NCI-H2107 treated with DMSO at 0.1 percent for 48 hours (cell line): ENCODE data around the gene SENP2.
A peak's percentile ranks its signal among the peaks of the same experiment; 100 is the strongest.
"Not testable (repeated sequence)": the region's sequence is repeated elsewhere in the genome, so short reads cannot be mapped to it uniquely, and the experiment has no call there.

ENCODE experiments used
- DNase-seq: peaks from one replicate; lab custom pipeline; 2025; ENCODE audit not compliant: unreplicated experiment; lab: John Stamatoyannopoulos, UW

Gene SENP2

DNA sequence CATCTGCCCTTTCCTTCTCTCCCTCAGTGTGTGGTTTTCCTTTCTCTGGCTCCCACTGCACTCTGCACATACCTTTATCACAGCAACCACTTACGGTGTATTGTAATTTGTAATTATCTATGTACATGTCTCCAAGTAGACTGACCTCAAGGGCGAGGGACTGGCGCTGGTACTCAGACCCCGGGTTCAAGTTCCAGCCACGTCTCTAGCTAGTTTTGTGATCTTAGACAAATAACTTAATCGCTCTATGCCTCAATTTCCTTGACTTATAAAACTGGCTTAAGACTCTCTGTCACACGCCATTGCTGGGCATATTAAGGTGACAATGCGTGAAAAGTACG is 607 bp upstream of the SENP2 start:
- no peak for DNase-seq

DNA sequence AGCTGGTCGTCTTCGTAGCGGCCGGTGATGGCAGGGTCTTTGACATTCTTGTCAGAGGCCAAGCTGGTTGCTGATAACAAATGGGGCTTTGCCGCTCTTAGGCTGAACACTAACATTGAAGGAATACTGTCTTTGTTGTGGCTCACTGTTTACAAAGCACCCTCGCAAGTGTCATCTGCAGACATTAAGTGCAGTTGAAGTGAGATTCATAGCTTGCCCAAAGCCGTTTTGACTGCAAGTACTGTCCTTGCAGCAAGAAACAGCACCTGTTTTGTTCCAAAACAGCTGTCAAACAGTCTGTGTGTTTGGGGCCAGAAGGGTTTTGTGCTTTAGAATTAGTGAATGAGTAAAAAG is 568 bp downstream of the SENP2 start:
- peak; percentile 65 for DNase-seq

GRCh38 chr3:185594073-185594472 is 8.0 kb downstream of the SENP2 start:
- DNase-seq, result no peak

- no peak for DNase-seq
Measured at GRCh38 chr3:185595526-185595925, 9.4 kb downstream of the SENP2 start.

GRCh38 chr3:185605566-185605965 is 19.5 kb downstream of the SENP2 start:
- no peak for DNase-seq

DNA sequence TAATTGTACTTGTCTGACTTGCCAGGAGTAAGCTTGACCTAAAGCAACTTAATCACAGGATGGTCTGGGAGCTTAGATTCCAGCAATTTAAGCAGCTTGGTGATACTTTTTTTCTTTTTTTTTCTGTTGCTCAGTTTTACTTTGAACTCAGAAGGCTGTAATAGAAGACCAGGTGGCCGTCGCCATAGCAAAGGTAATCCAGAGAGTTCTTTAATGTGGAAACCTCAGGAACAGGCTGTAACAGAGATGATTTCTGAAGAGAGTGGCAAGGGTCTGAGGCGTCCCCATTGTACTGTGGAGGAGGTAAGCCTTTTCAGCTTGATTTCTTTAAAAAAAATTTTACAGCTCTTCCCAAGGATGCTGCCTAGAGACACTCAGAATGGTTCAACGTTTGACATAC is 20.1 kb downstream of the SENP2 start:
- no peak for DNase-seq

DNA sequence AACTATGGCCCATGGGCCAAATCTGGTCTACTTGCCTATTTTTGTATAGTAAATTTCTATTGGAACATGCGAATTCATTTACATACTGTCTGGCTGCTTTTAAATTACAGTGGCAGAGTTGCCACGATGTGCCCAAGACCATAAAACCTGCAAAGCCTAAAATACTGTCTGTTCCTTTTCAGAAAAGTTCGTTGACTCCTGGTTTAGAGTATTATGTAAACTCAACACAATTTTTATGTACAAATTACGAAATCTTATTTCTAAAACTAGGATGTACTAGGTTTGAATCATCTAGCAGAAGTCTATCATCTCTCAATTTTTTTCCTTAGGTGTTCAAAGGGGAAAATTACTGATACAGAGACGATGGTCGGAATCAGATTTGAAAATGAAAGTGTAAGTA is 26.9 kb downstream of the SENP2 start:
- DNase-seq, result no peak

- no peak for DNase-seq
Measured at GRCh38 chr3:185623939-185624665, 38.0 kb downstream of the SENP2 start.

DNA sequence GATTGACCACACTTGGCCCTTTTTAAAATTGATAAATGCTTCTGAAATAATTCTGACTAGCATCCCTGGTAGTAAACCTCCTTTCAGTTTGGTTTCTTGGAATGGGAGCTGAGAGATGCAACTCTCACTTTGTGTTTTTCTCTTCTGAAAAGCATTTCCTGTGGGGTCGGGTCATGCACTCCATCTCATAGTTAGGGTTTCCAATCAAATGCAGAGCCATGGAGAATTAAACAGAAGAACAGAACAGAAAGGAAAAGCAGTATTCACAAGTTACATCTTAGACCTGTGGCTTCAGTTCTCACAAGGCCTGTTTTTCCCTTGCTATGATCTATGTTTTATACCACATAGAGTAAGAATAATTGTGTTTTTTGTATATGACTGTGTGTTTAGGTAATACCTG is 39.7 kb downstream of the SENP2 start:
- DNase-seq, result no peak

DNA sequence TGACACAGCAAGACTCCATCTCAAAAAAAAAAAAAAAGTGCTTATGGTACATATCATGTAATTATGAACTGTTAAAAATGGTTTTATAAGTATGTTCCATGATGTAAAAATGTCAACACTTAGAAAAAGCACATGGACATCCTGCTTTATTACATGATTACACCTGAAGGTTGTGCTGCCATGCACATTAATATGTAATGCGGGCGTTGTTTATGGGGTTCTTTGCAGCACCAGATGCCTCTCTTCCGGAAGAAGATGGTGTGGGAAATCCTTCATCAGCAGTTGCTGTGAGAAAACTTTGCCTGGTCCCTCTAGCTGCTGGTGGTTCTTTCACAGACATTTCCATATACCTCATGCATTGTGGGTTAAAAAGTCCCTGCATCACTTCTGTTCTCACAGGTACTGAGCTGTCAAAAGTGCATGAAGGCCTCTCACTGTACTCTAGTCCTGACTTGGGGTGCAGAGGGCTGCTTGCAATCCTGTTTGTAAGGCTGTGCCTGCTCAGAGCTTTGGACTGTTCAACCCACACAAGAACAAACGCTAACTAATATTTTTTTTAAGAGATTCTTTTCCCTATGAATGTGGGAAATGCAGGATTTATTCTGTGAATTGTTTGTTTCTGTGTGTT is 43.6 kb downstream of the SENP2 start:
- no peak for DNase-seq

GRCh38 chr3:185630182-185630622 is 44.1 kb downstream of the SENP2 start:
- no peak for DNase-seq

DNA sequence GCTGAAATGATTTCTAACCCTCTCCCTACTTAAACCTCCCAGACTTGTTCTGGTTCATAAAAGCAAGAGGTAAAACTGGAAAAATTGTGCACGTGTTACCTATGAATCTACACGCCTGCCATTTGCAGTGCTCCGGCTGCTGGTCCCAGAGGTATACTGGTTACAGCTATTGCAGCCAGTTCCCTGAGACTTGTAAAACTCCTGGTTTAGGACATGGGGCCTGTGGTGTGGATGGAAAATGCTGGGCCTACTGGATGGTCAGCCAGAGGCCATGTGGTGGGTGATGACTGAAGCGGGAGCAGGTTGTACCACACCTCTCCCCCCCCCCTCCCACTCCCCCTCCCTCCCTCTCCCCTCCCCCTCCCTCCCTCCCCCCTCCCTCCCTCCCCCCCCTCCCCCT is 45.0 kb downstream of the SENP2 start:
- no peak for DNase-seq

DNA sequence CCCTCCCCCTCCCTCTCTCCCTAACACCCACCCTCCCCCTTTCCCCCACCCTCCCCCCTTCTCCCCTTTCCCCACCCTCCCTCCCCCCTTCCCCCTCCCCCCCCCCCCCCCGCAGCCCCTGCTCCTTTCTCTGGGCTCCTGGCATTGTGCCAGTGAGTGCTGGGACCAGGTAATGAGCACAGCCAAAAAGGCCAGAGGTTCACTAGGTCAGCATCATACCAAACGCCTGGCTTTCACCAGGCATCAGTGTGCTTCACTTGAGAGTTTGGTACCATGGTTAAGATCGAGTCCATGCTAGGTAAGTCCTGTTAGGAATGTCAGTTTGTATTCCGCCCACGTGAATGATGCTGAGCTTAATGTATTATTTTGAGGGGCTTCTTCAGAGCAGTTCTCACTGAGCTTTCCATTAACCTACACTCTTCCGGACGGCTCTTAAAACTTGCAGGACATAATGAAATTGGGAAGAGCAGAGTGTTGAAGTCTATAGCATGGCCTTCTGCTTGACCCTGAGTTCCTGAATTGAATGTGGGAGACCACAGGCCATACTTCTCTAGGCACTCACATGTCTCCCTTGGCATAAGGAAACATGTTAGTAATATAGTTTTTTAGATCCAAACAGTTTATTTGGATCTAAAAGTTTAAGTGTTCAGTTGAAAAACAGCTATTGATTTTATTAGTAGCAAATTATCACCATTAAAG is 45.6 kb downstream of the SENP2 start:
- DNase-seq, result no peak

GRCh38 chr3:185632996-185633395 is 46.9 kb downstream of the SENP2 start:
- no peak for DNase-seq

- no peak for DNase-seq
Measured at GRCh38 chr3:185637388-185637787, 51.3 kb downstream of the SENP2 start.

- DNase-seq, result not testable (repeated sequence)
Measured at GRCh38 chr3:185638651-185639050, 52.6 kb downstream of the SENP2 start.

- DNase-seq, result no peak
Measured at GRCh38 chr3:185639632-185640206, 53.6 kb downstream of the SENP2 start.

DNA sequence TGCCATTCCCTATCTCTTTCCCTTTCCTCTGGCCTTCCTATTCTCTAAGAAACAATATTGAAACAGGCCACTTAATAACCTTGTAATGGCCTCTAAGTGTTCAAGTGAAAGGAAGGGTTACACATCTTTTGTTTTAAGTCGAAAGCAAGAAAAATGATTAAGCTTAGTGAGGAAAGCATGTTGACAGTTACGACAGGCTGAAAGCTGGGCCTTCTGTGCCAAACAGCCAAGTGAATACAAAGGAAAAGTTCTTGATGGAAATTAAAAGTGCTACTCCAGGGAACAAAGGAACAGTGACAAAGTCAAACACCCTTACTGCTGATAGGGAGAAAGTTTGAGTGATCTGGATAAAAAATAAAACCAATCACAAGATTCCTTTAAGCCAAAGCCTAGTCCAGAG is 54.2 kb downstream of the SENP2 start:
- no peak for DNase-seq

GRCh38 chr3:185645191-185645590 is 59.1 kb downstream of the SENP2 start:
- peak; percentile 76 for DNase-seq

- peak; percentile 95 for DNase-seq
Measured at GRCh38 chr3:185645596-185646381, 59.7 kb downstream of the SENP2 start.
